ENCODE results near the gene TK2.

TK2 gene

GRCh38 chr16:66458292-66458691 is 91.6 kb downstream of the TK2 start:
- H3K4me2 ChIP-seq (ENCODE audit: low read depth, low read length, poor library complexity, severe bottlenecking), result no peak overlapping the region

More at GRCh38 chr16:66458292-66458691, 91.6 kb downstream of the TK2 start:
- no peak overlapping the region for H3K27ac ChIP-seq (ENCODE audit: low read depth, low read length)
- no peaks in the 10 kb centered on the region for H3K9me2 ChIP-seq (replicated peaks; ENCODE audit: insufficient read depth, low read length)
- H4K20me1 ChIP-seq (ENCODE audit: low read depth, low read length), result no peaks in the 10 kb centered on the region
- H3K79me2 ChIP-seq (ENCODE audit: insufficient read depth, low read length), result no peaks in the 10 kb centered on the region
- H3K4me3 ChIP-seq (ENCODE audit: insufficient read depth, low read length, poor library complexity, severe bottlenecking), result no peak overlapping the region
- H3F3A ChIP-seq (ENCODE audit: insufficient read depth), result no peaks in the 10 kb centered on the region
- H2AFZ ChIP-seq (ENCODE audit: low read depth, low read length, severe bottlenecking), result no peak overlapping the region
- H3K36me3 ChIP-seq (ENCODE audit: low read length), result no peaks in the 10 kb centered on the region
- H3K9ac ChIP-seq (ENCODE audit: low read length), result no peak overlapping the region
- no peaks in the 10 kb centered on the region for H3K9me3 ChIP-seq (ENCODE audit: insufficient read depth, low read length)
- TF ChIP-seq CTCF (IDR thresholded peaks at IDR 0.05; ENCODE audit: insufficient read depth, low read length, poor library complexity, severe bottlenecking) (no peak), EZH2phosphoT487 (conservative IDR thresholded peaks at IDR 0.05; ENCODE audit: low read length) (no peak)
- no peaks in the 10 kb centered on the region for H3K27me3 ChIP-seq (ENCODE audit: low read length)
